EL (cell line): Measurements from ENCODE around the gene TAS1R1.
A peak's percentile ranks its signal among the peaks of the same experiment; 100 is the strongest.

Experiments used
- DNase-seq: peaks from one replicate; pipeline ENCODE4 v3.0.0-alpha.2; 2016

TAS1R1 gene

GRCh38 chr1:6574818-6575217 is 19.7 kb downstream of the TAS1R1 start:
- DNase-seq = no peak

DNA sequence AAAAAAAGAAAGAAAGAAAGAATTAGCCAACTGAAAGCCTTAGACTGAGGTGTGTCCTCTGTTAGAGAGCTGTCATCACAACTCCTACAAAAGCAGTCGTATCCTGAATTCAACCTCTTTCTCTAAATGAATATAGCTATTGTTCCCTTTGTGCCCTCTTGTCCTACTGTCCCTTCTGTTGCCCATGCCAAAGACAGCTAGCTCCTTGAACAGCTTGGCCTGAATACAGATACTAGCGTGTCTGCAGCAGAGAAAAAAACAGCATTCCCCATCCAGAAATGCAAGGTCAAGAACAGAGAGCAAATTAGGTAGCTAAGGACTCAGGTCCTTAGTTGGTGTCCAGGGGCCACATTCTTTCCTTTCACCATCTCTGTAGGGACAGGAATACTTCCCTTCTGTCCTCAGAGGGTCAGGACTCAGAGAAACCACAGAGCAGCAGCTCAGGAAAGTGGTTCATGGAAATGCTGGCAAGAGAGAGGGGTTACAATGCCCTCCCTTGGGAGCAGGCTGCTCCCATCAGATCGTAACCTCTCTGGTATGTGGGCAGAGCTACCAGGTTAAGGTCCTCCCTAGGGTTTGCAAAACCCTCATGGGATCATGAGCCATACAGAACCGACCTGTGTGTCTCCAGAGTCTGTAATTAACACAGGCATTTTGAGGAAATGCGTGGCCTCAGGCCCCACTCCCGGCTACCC is 22.9 kb downstream of the TAS1R1 start:
- DNase-seq = no peak

- DNase-seq = no peak
Observed at GRCh38 chr1:6578624-6579373, 23.7 kb downstream of the TAS1R1 start.

DNA sequence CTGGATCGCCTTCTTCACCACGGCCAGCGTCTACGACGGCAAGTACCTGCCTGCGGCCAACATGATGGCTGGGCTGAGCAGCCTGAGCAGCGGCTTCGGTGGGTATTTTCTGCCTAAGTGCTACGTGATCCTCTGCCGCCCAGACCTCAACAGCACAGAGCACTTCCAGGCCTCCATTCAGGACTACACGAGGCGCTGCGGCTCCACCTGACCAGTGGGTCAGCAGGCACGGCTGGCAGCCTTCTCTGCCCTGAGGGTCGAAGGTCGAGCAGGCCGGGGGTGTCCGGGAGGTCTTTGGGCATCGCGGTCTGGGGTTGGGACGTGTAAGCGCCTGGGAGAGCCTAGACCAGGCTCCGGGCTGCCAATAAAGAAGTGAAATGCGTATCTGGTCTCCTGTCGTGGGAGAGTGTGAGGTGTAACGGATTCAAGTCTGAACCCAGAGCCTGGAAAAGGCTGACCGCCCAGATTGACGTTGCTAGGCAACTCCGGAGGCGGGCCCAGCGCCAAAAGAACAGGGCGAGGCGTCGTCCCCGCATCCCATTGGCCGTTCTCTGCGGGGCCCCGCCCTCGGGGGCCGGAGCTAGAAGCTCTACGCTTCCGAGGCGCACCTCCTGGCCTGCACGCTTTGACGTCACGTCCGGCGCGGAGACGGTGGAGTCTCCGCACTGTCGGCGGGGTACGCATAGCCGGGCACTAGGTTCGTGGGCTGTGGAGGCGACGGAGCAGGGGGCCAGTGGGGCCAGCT is 24.4 kb downstream of the TAS1R1 start, which contains the start of gene ZBTB48:
Gene ZBTB48, plus strand, starts transcription at position 621 of the 745 bp plus-strand sequence. CDS start 616 bp downstream, outside the sequence.
- peak; percentile 98 for DNase-seq

GRCh38 chr1:6580119-6580592 is 25.0 kb downstream of the TAS1R1 start:
- no peak for DNase-seq

GRCh38 chr1:6580593-6581409 is 25.7 kb downstream of the TAS1R1 start:
- DNase-seq = no peak

- DNase-seq = no peak
Observed at GRCh38 chr1:6581561-6582305, 26.6 kb downstream of the TAS1R1 start.

DNA sequence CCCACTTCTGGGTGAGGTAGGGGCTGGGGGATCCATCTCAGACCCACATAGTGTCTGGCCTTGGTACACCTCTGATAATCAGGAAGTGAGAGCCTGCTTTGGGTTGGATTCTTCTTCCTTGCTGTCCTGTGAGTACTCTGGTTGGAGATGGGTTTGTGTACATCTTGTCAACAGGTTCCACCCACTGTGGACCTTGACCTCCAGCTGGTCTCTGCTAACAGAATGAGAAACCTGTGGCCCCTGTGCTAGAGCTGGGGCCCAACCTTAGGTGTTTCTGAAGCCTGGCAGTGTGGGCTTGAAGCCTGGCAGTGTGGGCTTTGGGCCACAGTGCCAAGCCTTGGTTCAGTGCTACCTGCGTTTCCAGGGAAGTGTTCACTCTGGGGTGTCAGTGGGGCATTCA is 27.3 kb downstream of the TAS1R1 start:
- DNase-seq = no peak

GRCh38 chr1:6584126-6585080 is 29.3 kb downstream of the TAS1R1 start:
- DNase-seq = no peak

- no peak for DNase-seq
Observed at GRCh38 chr1:6585081-6585722, 30.1 kb downstream of the TAS1R1 start.

GRCh38 chr1:6585841-6586240 is 30.7 kb downstream of the TAS1R1 start:
- no peak for DNase-seq

DNA sequence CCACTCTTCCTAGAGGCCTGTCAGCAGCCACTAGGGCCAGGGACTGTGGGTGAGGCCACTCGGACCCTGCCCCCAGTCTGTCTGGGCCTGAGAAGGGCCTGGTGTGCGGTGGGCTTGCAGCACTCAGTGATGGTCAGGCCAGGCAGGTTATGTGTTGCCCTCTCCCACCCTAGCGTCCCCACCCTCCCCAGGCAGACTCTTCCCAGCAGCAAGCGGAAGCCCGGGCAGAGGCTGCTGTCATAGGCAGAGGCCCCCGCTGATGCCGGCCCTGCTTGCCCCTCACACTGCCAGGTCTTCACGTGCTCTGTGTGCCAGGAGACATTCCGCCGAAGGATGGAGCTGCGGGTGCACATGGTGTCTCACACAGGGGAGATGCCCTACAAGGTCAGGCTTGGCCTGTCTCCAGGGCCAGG is 31.3 kb downstream of the TAS1R1 start:
- no peak for DNase-seq

DNA sequence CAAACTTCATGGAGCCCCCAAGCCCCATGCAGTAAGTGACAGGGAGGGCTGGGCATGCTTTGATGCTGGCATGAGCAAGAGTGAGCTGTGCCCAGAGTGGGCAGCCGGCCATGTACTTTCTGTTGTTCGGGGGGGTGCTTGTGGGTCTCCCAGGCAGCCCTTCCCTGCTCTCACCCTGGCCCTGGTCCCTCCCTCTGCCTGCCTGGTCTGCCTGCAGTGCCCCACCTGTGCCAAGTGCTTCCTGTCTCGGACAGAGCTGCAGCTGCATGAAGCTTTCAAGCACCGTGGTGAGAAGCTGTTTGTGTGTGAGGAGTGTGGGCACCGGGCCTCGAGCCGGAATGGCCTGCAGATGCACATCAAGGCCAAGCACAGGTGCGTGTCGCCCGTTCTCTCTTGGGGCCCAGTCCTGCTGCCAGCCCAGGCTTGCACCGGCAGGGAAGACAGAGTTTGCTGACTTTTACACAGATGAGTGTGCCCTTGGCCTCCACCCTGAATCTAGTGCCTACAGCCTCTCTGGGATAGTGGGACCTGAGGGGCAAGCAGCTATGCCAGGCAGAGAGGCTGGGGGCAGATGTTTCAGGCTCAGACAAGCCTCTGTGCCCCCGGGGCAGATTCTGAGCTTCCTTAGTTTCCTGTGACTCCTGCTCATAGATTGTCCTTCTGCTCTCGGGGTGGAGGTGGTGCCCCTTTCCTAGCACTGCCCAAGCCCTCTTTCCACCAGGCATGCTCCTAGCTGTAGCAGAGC is 32.3 kb downstream of the TAS1R1 start:
- no peak for DNase-seq

GRCh38 chr1:6588128-6588892 is 33.2 kb downstream of the TAS1R1 start:
- no peak for DNase-seq

DNA sequence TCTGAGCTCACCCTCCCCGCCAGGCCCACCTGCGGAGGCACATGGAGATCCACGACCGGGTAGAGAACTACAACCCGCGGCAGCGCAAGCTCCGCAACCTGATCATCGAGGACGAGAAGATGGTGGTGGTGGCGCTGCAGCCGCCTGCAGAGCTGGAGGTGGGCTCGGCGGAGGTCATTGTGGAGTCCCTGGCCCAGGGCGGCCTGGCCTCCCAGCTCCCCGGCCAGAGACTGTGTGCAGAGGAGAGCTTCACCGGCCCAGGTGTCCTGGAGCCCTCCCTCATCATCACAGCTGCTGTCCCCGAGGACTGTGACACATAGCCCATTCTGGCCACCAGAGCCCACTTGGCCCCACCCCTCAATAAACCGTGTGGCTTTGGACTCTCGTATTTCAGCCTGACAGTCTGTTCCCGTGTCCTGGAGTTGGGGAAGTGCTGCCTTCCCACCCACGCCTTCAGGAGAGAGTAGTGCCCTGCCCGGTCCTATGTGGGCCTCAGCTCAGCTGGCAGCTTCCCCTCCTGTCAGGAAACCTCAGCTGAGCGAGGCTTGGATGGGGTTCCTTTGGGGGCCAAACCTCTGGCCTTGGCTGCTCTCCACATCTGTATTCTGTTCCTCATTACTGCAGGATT is 33.9 kb downstream of the TAS1R1 start:
- no peak for DNase-seq

GRCh38 chr1:6590046-6590445 is 34.9 kb downstream of the TAS1R1 start:
- DNase-seq = no peak

GRCh38 chr1:6591222-6591621 is 36.1 kb downstream of the TAS1R1 start:
- no peak for DNase-seq

GRCh38 chr1:6591644-6592043 is 36.5 kb downstream of the TAS1R1 start:
- DNase-seq = no peak
